H7 (cell line): Measurements from ENCODE around the gene STH. TPM values are rescaled to one million over a fixed set of nuclear protein-coding genes. Genes with fewer than 3 reads are reported as not detected.
"Not testable (repeated sequence)": the region's sequence is repeated elsewhere in the genome, so short reads cannot be mapped to it uniquely, and the experiment has no call there.

ENCODE experiments used
- DNase-seq: peaks from one replicate; pipeline ENCODE4 v3.0.0; 2012
- H3K27me3 ChIP-seq: 2 replicates; pipeline ENCODE4 v1.6.0; 2011; ENCODE audit warnings: mild to moderate bottlenecking, low read length; ENCODE audit not compliant: control insufficient read depth, insufficient read depth
- H3K36me3 ChIP-seq: replicated peaks from 2 replicates; pipeline ENCODE4 v1.5.1; 2011; ENCODE audit warnings: low read length; ENCODE audit not compliant: control insufficient read depth, insufficient read depth
- H3K4me3 ChIP-seq: 2 replicates; pipeline ENCODE4 v1.5.1; 2011; ENCODE audit warnings: low read depth, mild to moderate bottlenecking, control low read depth, low read length, moderate library complexity; ENCODE audit not compliant: insufficient read depth
- total RNA-seq: library from RNA; depleted of rRNA; stranded (reverse); fragments of >200 nt; shearing (Covaris generic); gene quantifications from 2 replicates; pipeline ENCODE4 v1.2.3, GENCODE V29; 2014; rRNA removed

Gene STH
- not detected in 2 replicates for total RNA-seq

GRCh38 chr17:45998987-45999899 is at the start of gene STH:
STH (plus strand) TSS chr17:45999250; CDS start chr17:45999280, 30 bp downstream.
- H3K4me3 ChIP-seq, result no peak within 1 kb of the TSS
- DNase-seq, result no peak
- H3K27me3 ChIP-seq, result no peaks in the 10 kb centered on the region
- H3K36me3 ChIP-seq, result no peaks in the 10 kb centered on the region

- DNase-seq, result no peak
- Histone ChIP-seq H3K27me3 (peaks cover 8% of the 10 kb centered on the region), H3K4me3 (no peak overlapping the region), H3K36me3 (no peaks in the 10 kb centered on the region)
Observed at GRCh38 chr17:45949755-45950320, 49.2 kb upstream of the STH start.

GRCh38 chr17:45950888-45951287 is 48.2 kb upstream of the STH start:
- Histone ChIP-seq H3K36me3 (no peaks in the 10 kb centered on the region), H3K27me3 (peaks cover 8% of the 10 kb centered on the region), H3K4me3 (no peak overlapping the region)
- DNase-seq, result no peak

GRCh38 chr17:45951403-45951802 is 47.6 kb upstream of the STH start:
- Histone ChIP-seq H3K27me3 (peaks cover 8% of the 10 kb centered on the region), H3K36me3 (no peaks in the 10 kb centered on the region), H3K4me3 (no peak overlapping the region)
- DNase-seq, result no peak

- Histone ChIP-seq H3K27me3 (peaks cover 8% of the 10 kb centered on the region), H3K4me3 (no peak overlapping the region), H3K36me3 (no peaks in the 10 kb centered on the region)
- no peak for DNase-seq
Observed at GRCh38 chr17:45951941-45952340, 47.1 kb upstream of the STH start.

GRCh38 chr17:45952814-45953320 is 46.2 kb upstream of the STH start:
- H3K4me3 ChIP-seq, result no peak overlapping the region
- DNase-seq, result no peak
- peaks cover 8% of the 10 kb centered on the region for H3K27me3 ChIP-seq
- H3K36me3 ChIP-seq, result no peaks in the 10 kb centered on the region

GRCh38 chr17:45953561-45953960 is 45.5 kb upstream of the STH start:
- no peak for DNase-seq
- Histone ChIP-seq H3K4me3 (no peak overlapping the region), H3K27me3 (peaks cover 8% of the 10 kb centered on the region), H3K36me3 (no peaks in the 10 kb centered on the region)

GRCh38 chr17:45954914-45955313 is 44.1 kb upstream of the STH start:
- peaks cover 3% of the 10 kb centered on the region for H3K27me3 ChIP-seq
- H3K36me3 ChIP-seq, result no peaks in the 10 kb centered on the region
- H3K4me3 ChIP-seq, result no peak overlapping the region
- no peak for DNase-seq

- H3K4me3 ChIP-seq, result no peak overlapping the region
- no peaks in the 10 kb centered on the region for H3K27me3 ChIP-seq
- H3K36me3 ChIP-seq, result no peaks in the 10 kb centered on the region
- DNase-seq, result no peak
Observed at GRCh38 chr17:45955326-45955725, 43.7 kb upstream of the STH start.

GRCh38 chr17:45956090-45956489 is 43.0 kb upstream of the STH start:
- no peak overlapping the region for H3K4me3 ChIP-seq
- no peak for DNase-seq
- H3K36me3 ChIP-seq, result no peaks in the 10 kb centered on the region
- H3K27me3 ChIP-seq, result no peaks in the 10 kb centered on the region

- H3K27me3 ChIP-seq, DNase-seq, H3K4me3 ChIP-seq: not testable (repeated sequence)
Observed at GRCh38 chr17:45956746-45957145, 42.3 kb upstream of the STH start.

GRCh38 chr17:45958307-45958706 is 40.7 kb upstream of the STH start:
- Histone ChIP-seq H3K27me3 (no peaks in the 10 kb centered on the region), H3K4me3 (no peak overlapping the region), H3K36me3 (no peaks in the 10 kb centered on the region)
- DNase-seq, result no peak

More at GRCh38 chr17:45956746-45957145, 42.3 kb upstream of the STH start:
- H3K36me3 ChIP-seq, result not testable (repeated sequence)

- H3K36me3 ChIP-seq, result no peaks in the 10 kb centered on the region
- no peaks in the 10 kb centered on the region for H3K27me3 ChIP-seq
- no peak for DNase-seq
- H3K4me3 ChIP-seq, result no peak overlapping the region
Observed at GRCh38 chr17:45958994-45959665, 39.9 kb upstream of the STH start.

GRCh38 chr17:45960311-45960710 is 38.7 kb upstream of the STH start:
- Histone ChIP-seq H3K4me3 (no peak overlapping the region), H3K36me3 (no peaks in the 10 kb centered on the region), H3K27me3 (no peaks in the 10 kb centered on the region)
- DNase-seq, result no peak
